HG03060 (cell line): ENCODE data around the gene CD19.
"Not testable (repeated sequence)": the region's sequence is repeated elsewhere in the genome, so short reads cannot be mapped to it uniquely, and the experiment has no call there.

Experiments
- ATAC-seq: cut with Tn5 transposase; IDR thresholded peaks from one replicate; pipeline ENCODE4 v1.9.1; 2021; ENCODE audit warnings: low read depth, moderate number of reproducible peaks; ENCODE audit not compliant: unreplicated experiment

Gene CD19

DNA sequence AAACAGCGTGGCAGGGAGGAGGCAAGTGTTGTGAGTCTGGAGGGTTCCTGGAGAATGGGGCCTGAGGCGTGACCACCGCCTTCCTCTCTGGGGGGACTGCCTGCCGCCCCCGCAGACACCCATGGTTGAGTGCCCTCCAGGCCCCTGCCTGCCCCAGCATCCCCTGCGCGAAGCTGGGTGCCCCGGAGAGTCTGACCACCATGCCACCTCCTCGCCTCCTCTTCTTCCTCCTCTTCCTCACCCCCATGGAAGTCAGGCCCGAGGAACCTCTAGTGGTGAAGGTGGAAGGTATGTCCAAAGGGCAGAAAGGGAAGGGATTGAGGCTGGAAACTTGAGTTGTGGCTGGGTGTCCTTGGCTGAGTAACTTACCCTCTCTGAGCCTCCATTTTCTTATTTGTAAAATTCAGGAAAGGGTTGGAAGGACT, at the start of gene CD19:
TSS of gene CD19 (plus strand) at position 171 of the 425 bp plus-strand sequence. CDS start at position 201, 30 bp downstream.
- no peak for ATAC-seq

DNA sequence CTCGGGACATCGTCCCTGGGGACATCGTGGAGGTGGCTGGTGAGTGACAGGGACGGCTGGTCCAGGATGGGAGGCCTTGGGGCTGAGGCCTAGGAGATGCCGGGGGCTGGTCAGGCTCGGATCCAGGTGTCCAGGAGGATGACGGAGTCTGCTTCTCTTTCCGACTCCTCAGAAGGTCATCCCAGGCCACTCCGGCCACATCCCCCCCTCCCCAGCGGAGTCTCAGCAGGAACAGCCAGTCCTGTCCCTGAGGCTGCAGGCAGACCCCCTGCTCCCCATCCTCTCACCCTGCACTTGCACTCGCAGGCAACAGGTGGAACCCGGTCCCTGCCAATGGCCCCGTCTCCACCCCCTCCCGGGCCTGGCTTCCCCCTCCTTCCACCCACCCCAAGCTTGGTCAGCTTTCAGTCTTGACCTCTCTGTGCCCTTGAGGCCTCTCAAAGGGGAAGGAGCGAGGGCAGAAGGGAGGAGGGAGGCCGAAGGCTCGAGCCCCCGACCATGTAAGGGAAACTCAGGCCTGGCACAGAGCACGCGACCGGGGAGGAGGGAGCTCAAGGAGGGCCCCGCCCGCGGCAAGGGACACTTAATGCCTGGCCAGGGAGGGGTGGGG, 49.1 kb upstream of the CD19 start:
- ATAC-seq: no peak

DNA sequence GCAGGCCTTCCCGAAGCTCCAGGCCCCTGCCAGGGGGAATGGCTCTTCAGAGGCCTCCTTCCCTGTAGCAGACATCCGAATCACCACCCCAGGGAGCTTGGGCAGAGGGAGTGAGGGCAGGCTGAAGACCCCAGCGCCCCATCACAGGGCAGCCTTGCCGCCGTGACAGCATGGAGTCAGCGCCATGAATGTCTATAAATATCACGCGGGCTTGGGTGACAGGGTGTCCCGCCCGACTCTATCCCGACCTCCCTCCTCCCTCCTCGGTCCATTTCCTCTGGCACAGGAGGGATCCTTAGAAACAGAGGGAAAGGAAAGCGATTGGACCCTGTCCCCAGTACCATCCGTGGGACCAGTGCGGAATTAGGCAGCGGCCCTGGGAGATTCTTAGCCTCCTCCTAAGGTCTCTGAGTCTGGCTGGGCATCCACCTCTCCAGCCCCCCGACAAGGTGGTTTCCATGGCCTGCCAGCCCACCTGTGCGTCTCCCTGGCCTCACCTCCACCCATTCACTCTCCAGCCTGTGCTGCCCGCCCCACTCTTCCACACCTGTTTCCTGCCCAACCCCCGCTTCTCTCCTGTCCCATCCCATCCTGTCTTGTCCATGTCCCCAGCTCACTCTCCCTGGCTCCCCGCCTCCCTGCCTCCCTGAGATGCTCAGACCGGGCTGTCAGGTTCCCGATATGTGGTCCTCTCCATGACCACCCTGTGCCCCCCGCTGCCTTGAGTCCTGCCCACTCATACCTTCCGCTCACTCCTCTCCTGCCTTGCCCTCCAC, 48.4 kb upstream of the CD19 start:
- no peak for ATAC-seq

DNA sequence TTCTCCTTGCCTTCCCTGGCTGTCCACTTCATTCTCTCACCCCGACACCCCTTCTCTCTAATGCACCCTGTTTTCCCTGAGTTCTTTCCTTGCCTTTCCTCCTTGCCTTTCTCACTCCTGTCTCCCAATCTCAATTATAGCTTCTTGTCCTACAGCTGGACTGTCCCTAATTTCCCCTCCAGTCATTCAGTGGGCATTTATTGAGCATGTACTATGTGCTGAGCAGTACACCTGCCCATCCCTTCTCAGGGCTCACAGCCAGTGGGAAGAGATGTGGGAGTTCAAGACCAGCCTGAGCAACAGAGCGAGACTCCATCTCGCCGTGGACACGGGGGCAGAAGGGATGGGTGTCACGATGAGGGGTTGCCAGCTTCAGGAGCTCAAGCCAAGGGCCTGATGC, 47.7 kb upstream of the CD19 start:
- ATAC-seq: no peak

DNA sequence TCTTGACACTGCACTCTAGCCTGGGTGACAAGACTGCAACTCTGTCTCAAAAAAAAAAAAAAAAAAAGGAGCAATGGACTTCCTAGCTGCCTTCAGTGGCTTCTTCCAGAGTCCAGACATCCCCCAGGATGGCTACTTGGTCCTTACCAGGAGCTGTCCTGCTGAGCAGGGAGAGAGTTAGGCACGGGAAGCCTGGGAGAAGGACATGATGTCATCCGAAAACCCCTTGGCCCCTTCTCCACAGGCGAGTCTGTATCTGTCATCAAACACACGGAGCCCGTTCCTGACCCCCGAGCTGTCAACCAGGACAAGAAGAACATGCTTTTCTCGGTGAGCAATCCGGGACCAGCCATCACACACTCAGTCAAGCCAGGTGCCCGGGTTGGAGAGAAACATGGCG, 44.8 kb upstream of the CD19 start:
- ATAC-seq: no peak

DNA sequence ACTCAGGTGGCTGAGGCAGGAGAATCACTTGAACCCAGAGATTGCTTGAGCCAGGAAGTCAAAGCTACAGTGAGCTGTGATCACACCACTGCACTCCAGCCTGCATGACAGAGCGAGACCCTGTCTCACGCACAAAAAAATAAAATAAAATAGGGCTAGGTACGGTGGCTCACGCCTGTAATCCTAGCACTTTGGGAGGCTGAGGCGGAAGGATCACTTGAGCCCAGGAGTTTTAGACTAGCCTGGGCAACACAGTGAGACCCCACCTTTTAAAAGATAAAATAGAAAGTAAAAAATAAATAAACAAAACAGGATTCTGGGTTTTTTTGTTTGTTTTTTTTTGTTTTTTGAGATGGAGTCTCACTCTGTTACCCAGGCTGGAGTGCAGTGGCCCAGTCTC, 41.4 kb upstream of the CD19 start:
- not testable (repeated sequence) for ATAC-seq

DNA sequence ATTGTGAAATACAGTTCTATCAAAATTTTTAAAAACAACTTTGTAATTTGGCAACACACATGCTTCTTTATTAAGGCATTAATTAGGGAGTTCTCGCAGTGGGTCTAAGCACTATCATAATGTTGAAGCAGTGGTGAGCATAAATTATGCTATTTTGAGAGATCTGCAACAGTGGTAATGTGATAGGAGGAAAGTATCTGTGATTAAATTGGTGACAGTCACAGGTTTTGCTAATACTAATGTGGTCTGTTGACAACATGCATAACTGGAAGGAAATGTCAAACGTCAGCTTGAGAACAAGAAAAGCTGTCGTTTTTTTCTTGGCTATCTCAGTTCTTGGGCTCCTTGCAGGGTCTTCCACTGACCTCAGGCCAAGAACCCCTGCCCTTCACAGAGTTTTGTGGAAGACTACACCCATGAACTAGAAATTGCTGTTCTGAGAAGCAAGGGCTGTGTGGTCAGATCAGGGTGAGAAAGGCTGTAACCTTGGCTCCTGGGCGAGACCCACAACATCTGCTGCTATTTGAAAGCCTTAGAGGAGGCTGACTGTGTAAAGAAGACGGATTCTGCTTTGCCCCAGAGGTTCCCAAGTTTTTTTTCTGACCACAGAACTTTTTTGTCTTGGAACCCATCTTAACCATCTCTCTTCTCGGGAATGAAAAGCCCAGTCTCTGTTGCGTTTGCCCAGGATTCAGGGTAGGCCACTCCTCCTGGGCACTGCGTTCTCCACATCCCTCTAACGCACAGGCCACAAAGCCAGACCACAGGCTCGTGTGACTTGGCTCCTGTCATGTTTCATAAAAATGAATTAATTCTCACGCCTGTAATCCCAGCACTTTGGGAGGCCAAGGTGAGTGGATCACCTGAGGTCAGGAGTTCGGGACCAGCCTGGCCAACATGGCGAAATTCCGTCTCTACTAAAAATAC, 39.5 kb upstream of the CD19 start:
- no peak for ATAC-seq

DNA sequence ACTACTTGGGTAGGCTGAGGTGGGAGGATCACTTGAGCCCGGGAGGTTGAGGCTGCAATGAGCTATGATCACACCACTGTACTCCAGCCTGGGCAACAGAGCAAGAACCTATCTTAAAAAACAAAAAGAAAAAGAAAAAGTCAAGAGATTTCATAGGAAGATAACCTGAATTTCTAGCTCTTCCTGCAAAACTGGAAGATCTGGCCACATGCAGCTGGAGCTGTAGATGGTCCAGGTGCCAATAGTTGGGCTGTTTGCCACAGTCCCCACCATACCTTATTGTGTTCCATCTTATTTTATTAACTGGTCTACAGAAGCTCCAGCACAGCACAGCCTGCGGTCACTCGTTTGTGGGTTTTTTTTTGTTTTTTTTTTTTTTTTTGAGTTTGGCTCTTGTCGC, 38.5 kb upstream of the CD19 start:
- ATAC-seq: no peak

DNA sequence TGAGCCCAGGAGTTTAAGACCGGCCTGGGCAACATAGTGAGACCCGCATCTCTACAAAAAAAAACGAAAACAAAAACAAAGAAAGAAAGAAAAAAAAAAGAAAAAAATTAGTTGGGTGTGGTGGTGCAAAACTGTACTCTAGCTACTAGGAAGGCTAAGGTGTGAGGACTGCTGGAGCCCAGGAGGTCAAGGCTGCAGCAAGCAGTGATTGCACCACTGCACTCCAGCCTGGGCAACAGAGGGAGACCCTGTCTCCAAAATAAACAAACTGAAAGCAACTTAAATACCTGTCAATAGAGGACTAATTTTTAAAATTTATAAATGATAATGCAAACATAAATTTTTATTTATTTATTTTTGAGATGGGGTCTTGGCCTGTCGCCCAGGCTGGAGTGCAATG, 36.2 kb upstream of the CD19 start:
- ATAC-seq: no peak

DNA sequence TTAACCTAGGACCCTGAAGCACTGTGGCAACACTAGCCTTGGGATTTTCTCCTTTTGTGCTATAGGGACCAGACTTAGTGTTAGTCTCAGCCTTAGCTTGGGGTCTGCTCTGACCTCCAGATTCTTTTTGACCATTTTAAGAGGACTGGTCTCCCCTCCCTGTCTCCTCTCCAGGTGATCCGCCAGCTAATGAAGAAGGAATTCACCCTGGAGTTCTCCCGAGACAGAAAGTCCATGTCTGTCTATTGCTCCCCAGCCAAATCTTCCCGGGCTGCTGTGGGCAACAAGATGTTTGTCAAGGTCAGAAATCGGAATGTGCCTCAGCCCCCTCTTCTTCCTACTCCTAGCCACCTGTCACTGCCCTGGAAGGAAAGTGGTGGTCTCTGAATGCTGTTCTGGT, 33.9 kb upstream of the CD19 start:
- ATAC-seq: no peak

DNA sequence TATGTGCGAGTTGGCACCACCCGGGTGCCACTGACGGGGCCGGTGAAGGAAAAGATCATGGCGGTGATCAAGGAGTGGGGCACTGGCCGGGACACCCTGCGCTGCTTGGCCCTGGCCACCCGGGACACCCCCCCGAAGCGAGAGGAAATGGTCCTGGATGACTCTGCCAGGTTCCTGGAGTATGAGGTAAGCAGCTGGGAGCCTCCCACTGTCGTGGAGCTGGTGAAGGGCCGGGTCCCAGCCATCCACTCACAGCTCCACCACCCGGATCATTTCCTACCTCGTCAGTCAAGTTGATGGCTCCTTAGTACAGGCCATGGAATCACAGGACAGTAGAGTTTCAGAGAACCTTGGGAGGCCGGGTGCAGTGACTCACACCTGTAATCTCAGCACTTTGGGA, 33.5 kb upstream of the CD19 start:
- ATAC-seq: no peak

DNA sequence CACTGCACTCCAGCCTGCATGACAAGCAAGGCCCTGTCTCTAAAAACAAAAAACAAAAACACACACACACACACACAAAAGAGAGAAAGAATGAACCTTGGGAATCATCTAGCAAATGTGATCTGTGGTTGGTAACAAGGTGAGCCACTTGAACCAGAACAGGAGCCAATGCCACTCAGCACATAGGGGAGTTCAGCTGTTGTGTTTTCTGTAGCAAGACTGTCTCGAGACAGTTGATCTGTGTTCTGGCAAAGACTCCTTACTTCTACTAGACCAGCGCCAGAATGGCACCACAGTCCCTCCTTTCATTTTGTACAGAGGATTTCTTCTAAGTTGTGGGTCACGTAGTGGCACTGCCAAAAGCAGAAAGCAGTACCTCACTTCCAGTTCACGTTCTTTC, 32.8 kb upstream of the CD19 start:
- no peak for ATAC-seq

DNA sequence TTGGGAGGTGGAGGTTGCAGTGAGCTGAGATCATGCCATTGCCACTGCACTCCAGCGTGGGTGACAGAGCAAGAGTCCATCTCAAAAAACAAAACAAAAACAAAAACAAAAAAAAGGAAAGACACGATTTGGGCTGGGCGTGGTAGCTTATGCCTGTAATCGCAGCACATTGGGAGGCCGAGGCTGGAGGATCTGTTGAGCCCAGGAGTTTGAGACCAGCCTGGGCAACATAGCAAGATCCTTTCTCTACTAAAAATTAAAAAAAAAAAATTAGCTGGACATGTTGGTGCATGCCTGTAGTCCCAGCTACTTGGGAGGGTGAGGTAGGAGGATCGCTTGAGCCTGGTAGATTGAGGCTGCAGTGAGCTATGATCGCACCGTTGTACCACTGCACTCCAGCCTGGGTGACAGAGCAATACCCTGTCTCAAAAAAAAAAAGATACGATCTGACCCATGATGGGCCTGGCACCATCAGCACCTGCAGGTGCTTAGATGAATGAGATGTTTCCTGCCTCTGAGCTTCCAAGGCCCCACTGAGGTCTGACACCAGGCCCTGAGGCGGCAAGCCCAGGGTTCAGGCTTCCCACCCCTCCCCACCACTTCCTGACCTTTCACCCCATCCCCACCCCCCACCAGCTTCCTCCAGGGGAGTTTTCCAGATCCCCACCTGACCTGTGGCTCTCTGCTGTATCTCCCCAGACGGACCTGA, 31.7 kb upstream of the CD19 start:
- no peak for ATAC-seq

DNA sequence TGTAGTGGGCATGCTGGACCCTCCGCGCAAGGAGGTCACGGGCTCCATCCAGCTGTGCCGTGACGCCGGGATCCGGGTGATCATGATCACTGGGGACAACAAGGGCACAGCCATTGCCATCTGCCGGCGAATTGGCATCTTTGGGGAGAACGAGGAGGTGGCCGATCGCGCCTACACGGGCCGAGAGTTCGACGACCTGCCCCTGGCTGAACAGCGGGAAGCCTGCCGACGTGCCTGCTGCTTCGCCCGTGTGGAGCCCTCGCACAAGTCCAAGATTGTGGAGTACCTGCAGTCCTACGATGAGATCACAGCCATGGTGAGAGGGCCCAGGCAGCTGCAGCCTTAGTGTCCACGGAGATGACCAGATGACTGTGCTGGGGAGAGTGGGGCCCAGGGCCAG, 31.2 kb upstream of the CD19 start:
- ATAC-seq: no peak

DNA sequence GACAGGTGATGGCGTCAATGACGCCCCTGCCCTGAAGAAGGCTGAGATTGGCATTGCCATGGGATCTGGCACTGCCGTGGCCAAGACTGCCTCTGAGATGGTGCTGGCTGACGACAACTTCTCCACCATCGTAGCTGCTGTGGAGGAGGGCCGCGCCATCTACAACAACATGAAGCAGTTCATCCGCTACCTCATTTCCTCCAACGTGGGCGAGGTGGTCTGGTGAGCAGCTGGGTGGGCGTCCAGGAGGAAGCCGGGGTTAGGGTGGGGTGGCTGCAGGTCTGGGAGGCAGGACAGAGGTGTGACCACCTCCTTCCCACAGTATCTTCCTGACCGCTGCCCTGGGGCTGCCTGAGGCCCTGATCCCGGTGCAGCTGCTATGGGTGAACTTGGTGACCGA, 29.9 kb upstream of the CD19 start:
- ATAC-seq: no peak

DNA sequence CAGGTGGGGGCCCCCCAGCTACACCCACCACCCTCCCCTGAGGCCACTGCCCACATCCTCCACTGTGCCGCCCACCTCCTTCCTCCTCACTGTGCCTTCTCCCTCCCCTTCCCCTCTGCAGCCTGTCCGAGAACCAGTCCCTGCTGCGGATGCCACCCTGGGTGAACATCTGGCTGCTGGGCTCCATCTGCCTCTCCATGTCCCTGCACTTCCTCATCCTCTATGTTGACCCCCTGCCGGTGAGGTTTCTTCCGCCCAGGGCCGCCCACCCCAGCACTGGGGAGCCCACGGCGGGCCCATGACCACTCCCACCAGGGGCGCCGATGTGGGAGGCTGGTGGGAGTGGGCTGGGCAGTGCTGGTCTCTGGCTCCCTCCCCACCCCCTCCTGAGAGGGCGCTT, 28.9 kb upstream of the CD19 start:
- no peak for ATAC-seq

DNA sequence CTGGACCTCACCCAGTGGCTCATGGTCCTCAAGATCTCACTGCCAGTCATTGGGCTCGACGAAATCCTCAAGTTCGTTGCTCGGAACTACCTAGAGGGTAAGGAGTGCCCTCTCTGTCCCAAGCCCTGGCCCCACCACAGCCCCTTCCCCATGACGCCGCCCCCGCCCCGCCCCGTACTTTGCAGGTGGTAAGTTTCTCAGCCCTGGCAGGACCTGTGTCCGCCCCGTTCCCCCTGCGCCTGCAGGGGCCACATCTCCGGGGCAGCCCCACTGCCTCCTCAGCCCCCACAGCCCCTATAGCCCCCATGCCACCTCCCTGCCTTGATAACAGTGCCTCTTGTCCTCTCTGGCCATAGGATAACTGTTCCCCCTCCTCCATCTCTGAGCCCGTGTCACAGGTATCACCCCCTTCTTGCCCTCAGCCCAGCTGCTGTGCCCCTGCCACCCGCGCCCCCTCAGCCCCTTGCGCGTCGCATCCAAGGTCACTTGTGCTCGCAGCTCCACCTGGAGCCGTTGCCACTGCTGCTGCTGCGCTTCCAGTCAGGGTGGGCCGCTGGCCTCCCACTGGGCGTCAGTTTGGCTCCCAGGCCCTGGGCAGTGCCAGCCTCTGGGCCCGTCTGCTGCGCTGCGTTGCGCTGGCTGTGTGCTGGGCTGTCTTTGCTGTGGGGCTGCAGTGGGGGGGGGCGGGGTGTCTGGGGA, 28.3 kb upstream of the CD19 start:
- no peak for ATAC-seq

DNA sequence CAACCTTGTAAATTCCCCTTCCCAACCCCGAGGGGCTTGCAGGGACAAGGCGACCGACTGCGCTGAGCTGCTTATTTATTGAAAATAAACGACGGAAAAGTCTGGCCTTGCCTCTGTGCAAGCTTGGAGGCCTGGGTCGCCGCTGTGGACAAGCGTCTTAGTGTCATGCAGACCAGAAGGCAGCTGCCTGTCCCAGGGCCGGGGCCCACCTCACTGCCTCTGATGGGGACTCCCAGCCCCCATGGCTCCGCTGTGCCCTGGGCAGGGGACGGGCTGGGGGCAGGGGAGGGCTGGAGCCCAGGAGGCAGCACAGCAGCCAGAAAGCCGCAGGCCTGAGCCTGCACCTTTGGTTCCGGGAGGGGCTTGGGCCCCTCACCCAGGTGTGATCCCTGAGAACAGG, 27.4 kb upstream of the CD19 start:
- no peak for ATAC-seq

DNA sequence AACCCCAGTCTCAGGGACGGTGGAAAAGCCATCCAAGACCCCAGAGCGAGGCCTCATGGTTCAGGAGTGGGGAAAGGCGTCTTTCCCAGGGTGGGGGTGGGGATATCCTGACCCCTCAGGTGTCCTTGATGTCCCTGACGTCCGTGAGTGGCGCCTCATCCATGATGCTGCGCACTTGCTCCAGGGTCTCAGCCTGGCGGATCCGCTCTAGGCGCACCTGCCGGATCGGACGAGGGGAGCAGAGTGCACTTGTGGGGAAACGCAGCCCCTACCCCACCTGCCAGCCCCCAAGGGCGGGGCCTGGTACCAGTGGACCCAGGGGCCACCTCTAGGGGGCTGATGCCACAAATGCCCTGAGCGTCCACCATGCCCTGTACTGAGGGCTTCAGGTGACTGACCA, 26.9 kb upstream of the CD19 start:
- ATAC-seq: no peak

DNA sequence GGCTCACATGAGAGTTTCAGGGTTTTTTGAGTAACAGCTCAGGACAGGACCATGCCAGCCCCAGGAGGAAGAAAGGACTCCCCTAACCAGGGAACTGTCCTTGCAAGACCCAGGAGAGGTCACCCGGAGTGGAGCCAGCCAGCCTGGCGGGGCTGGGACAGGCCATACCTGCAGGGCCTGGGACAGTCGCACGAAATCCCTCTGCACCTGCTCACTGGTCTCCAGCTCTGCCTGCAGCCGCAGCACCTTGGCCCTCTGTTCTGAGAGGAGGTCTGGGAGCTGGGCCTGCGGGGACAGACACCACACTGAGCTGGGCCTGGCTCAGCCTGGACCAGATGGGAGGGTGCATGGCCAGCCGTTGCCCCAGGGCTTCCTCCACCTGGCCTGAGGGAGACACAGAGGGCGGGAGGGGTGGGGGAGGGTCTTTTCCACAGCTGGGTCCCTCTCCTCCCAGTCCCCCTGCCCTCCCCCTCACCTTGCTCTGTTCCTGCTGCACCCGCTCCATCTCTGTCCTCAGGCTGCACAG, 26.5 kb upstream of the CD19 start:
- ATAC-seq: no peak
